Activated B cell treated with CpG ODN at 0.5 μM for 24 hours (primary cell): ENCODE measurements around the gene TTYH1. TPM values are rescaled to one million over a fixed set of nuclear protein-coding genes. Genes with fewer than 3 reads are reported as not detected.
"Not testable (repeated sequence)": the region's sequence is repeated elsewhere in the genome, so short reads cannot be mapped to it uniquely, and the experiment has no call there.

Experiments
- ATAC-seq: fragments of 200-7000 bp; cut with Tn5 transposase; one replicate; pipeline ENCODE4 v1.10.0; 2021; ENCODE audit warnings: low read depth, mild to moderate bottlenecking, moderate library complexity
- CTCF ChIA-PET: fragments of 350-600 bp; sonication (Branson Sonifier 250); formaldehyde crosslinking; loops from one replicate; lab custom pipeline; 2021; ENCODE audit warnings: antibody characterized with exemption; lab: Charles Lee
- POLR2A ChIA-PET: fragments of 350-600 bp; sonication (Branson Sonifier 250); formaldehyde crosslinking; loops from one replicate; lab custom pipeline; 2021; ENCODE audit warnings: antibody characterized with exemption; lab: Charles Lee
- DNase-seq: peaks from one replicate; pipeline ENCODE4 v3.0.0; 2022
- H3K27ac Mint-ChIP-seq: one replicate; pipeline ENCODE4 v1.8.0; 2020; ENCODE audit warnings: mixed read lengths
- H3K27me3 Mint-ChIP-seq: one replicate; pipeline ENCODE4 v1.8.0; 2021; ENCODE audit warnings: mixed read lengths
- H3K36me3 Mint-ChIP-seq: one replicate; pipeline ENCODE4 v1.8.0; 2021; ENCODE audit warnings: low read depth, mixed read lengths
- H3K4me1 Mint-ChIP-seq: one replicate; pipeline ENCODE4 v1.8.0; 2021; ENCODE audit warnings: mixed read lengths
- H3K4me3 Mint-ChIP-seq: one replicate; pipeline ENCODE4 v1.8.0; 2020; ENCODE audit warnings: mild to moderate bottlenecking, mixed read lengths
- H3K9me3 Mint-ChIP-seq: one replicate; pipeline ENCODE4 v1.8.0; 2020; ENCODE audit warnings: mixed read lengths
- intact Hi-C: fragments of 100-400 bp; cut with micrococcal nuclease; formaldehyde crosslinking; loops from one replicate; pipeline ENCODE4 v1.15.1; 2024
- total RNA-seq: library from RNA; stranded (reverse); gene quantifications from 2 replicates; pipeline ENCODE4 v1.2.3, GENCODE V29; 2022
- TF ChIP-seq, protein P1 (sequence below): fragments of 200-600 bp; IDR thresholded peaks from one replicate; pipeline ENCODE4 v1.8.0; 2022; ENCODE audit warnings: antibody characterized with exemption, mild to moderate bottlenecking

Gene TTYH1
- total RNA-seq, 1 donor from 2014 or later, result not detected

DNA sequence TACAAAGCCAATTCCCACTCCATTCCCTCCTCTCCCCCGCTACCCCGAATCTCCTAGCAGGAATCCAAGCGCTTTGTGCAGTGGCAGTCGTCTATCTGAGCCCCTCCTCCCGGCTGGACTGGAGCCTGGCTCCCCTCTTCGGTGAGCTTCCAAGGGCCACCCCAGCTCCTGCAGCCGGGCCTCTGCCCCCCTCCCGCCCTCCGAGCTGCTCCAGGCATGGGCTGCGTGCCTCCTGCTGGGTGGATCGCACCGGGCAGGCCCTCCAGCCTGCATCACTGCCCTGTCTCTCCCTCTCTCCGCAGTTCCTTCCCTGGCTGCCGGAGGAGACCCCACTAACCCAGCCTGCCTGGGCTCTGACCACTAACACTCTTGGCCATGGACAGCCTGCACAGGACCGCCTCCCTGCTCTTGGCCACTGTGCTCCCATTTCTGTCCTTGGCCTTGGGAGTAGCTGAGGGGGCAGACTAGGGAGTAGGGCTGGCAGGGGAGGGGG, 20.8 kb downstream of the TTYH1 start:
- ChIA-PET POLR2A (interaction anchor here (0.6 to 0.8 kb wide), 2 partner anchors 12 to 16 kb away, joined by 3 read pairs; partner anchors contain the start of gene LENG8), CTCF (no interaction called here)
- Mint-ChIP-seq H3K27ac (no peak overlapping the region), H3K36me3 (peaks cover 9% of the 10 kb centered on the region), H3K4me3 (no peak overlapping the region), H3K27me3 (no peaks in the 10 kb centered on the region), H3K4me1 (peaks cover 17% of the 10 kb centered on the region), H3K9me3 (no peaks in the 10 kb centered on the region)
- no peak for DNase-seq
- TF ChIP-seq, protein P1, sequence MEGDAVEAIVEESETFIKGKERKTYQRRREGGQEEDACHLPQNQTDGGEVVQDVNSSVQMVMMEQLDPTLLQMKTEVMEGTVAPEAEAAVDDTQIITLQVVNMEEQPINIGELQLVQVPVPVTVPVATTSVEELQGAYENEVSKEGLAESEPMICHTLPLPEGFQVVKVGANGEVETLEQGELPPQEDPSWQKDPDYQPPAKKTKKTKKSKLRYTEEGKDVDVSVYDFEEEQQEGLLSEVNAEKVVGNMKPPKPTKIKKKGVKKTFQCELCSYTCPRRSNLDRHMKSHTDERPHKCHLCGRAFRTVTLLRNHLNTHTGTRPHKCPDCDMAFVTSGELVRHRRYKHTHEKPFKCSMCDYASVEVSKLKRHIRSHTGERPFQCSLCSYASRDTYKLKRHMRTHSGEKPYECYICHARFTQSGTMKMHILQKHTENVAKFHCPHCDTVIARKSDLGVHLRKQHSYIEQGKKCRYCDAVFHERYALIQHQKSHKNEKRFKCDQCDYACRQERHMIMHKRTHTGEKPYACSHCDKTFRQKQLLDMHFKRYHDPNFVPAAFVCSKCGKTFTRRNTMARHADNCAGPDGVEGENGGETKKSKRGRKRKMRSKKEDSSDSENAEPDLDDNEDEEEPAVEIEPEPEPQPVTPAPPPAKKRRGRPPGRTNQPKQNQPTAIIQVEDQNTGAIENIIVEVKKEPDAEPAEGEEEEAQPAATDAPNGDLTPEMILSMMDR, result no peak
- ATAC-seq, result no peak
- intact Hi-C loops, result no loop called here

DNA sequence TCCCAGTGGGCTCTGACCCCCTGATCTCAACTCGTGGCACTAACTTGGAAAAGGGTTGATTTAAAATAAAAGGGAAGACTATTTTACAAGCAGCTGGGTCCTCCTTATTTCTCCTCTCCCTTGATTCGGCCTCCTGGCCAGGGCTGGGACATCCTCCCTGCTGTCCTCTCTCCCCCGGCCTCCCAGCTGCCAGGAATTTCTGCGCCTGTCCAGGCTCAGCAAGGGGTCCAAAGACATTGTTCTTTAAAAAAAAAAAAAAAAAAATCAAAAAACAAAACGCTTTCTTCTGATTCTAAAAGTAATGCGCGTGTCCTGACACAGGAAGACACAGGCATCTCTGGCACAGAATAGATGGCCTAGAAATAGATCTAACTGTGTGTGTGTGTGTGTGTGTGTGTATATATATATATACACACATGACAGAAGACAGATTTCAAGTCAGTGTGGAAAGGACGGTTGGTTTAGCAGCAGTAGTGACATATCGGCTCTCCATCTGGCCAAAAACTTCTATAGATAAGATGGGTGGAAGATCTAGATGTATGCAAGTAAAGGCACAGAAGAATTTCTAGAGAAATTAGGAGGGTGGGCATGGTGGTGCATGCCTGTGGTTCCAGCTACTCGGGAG, 21.5 kb downstream of the TTYH1 start:
- Mint-ChIP-seq H3K4me3 (no peak overlapping the region), H3K9me3 (no peaks in the 10 kb centered on the region), H3K27ac (no peak overlapping the region), H3K4me1 (peaks cover 13% of the 10 kb centered on the region), H3K36me3 (peaks cover 11% of the 10 kb centered on the region), H3K27me3 (no peaks in the 10 kb centered on the region)
- no peak for ATAC-seq
- no peak for DNase-seq
- ChIA-PET CTCF (no interaction called here), POLR2A (no interaction called here)
- TF ChIP-seq, protein P1, result no peak
- intact Hi-C loops, result no loop called here

DNA sequence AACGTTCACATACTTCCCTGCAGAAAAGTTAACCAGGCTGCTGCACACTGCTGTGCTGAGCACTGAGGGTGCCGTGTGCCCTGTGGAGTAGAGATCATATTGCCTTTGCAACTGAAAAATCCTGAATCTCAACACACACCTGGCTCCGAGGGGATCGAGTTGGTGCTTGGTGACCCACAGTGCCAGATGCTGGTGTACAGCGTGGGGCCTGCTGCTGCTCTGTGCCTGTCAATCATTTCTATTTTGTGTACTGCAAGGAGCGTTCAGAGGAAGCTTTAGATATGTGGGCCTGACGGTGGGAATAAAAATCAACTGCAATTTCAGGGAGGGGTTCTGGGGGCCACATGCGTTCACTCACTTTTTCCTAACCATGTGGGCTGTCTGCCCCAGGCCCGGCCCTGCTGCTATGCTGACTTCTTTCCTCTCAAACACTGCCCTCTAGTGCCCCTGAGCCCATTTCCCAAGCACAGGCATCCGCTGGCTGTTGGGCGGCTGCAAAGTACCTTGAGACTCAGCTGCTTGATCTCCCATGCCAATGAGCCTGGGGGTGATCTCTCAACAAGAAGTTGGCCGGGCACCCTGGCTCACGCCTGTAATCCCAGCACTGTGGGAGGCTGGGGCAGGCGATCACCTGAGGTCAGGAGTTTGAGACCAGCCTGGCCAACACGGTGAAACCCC, 24.0 kb downstream of the TTYH1 start:
- no peak overlapping the region for H3K4me3 Mint-ChIP-seq
- peak; percentile 65 for ATAC-seq
- no peaks in the 10 kb centered on the region for H3K27me3 Mint-ChIP-seq
- intact Hi-C loops, result no loop called here
- POLR2A ChIA-PET, result interaction anchor here (3.5 kb wide), 1 partner anchor 9 kb away, joined by 17 read pairs; the partner anchor contains the start of gene LENG8
- H3K9me3 Mint-ChIP-seq, result no peaks in the 10 kb centered on the region
- DNase-seq, result no peak
- peaks cover 23% of the 10 kb centered on the region for H3K36me3 Mint-ChIP-seq
- no peak overlapping the region for H3K27ac Mint-ChIP-seq
- CTCF ChIA-PET, result interaction anchor here (1.4 kb wide), 1 partner anchor 173 kb away, joined by 3 read pairs; no protein-coding TSS in a partner anchor
- peaks cover 11% of the 10 kb centered on the region for H3K4me1 Mint-ChIP-seq
- TF ChIP-seq, protein P1, result no peak

DNA sequence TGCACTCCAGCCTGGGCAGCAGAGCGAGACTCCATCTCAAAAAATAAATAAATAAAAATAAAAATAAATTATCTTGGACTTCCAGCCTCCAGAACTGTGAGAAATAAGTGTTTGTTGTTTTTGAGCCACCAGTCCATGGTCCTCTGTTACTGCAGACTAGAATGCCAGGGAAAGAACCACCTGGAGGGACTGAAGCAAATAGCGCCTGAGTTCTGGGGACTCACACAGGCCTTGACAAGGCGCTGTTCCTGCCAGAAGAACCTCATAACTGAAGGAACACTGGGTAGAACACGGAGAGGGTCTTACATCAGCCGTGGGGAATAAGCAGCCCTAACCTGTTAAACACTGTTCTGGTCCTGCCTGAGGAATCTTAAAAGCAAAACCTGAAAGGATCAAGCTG, 25.4 kb downstream of the TTYH1 start:
- CTCF ChIA-PET, result interaction anchor here (0.9 kb wide), 1 partner anchor 175 kb away, joined by 3 read pairs; no protein-coding TSS in a partner anchor
- DNase-seq (no peak), ATAC-seq (no peak)
- intact Hi-C loops, result no loop called here
- TF ChIP-seq, protein P1, result no peak
- Mint-ChIP-seq H3K27ac (no peak overlapping the region), H3K4me1 (peaks cover 4% of the 10 kb centered on the region), H3K27me3 (no peaks in the 10 kb centered on the region), H3K9me3 (no peaks in the 10 kb centered on the region), H3K4me3 (no peak overlapping the region), H3K36me3 (peaks cover 32% of the 10 kb centered on the region)
- POLR2A ChIA-PET, result interaction anchor here (3.5 kb wide), 1 partner anchor 8 kb away, joined by 17 read pairs; the partner anchor contains the start of gene LENG8

DNA sequence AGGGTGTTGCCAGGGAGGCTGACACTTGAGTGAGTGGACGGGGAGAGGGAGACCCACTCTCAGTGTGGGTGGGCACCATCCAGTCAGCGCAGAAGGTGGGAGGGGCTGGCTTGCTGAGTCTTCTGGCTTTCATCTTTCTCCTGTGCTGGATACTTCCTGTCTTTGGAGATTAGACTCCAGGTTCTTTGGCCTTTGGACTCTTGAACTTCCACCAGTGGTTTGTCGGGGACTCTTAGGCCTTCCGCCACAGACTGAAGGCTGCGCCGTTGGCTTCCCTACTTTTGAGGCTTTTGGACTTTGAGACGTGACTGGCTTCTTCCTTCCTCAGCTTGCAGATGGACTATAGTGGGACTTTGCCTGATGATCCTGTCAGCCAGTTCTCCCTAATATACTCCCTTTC, 29.5 kb downstream of the TTYH1 start:
- Mint-ChIP-seq H3K27ac (no peak overlapping the region), H3K4me3 (no peak overlapping the region), H3K27me3 (no peaks in the 10 kb centered on the region), H3K4me1 (peaks cover 22% of the 10 kb centered on the region), H3K9me3 (no peaks in the 10 kb centered on the region), H3K36me3 (peaks cover 47% of the 10 kb centered on the region)
- ChIA-PET CTCF (no interaction called here), POLR2A (no interaction called here)
- DNase-seq (no peak), ATAC-seq (no peak)
- intact Hi-C loops, result loop anchor here (5.0 kb wide), 1 partner anchor 577 kb away; the partner anchor contains the start of gene MYADM
- TF ChIP-seq, protein P1, result no peak

DNA sequence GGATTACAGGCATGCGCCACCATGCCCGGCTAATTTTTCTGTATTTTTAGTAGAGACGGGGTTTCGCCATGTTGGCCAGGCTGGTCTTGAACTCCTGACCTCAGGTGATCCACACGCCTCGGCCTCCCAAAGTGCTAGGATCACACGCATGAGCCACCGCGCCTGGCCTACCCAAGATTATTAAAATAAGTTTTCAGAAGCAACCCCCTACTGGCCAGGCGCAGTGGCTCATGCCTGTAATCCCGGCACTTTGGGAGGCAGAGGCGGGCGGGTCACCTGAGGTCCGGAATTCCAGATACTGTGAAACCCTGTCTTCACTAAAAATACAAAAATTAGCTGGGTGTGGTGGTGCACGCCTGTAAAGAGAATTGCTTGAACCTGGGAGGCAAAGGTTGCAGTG, 31.1 kb downstream of the TTYH1 start:
- peaks cover 53% of the 10 kb centered on the region for H3K36me3 Mint-ChIP-seq
- H3K27ac Mint-ChIP-seq, H3K9me3 Mint-ChIP-seq, DNase-seq, H3K27me3 Mint-ChIP-seq, H3K4me3 Mint-ChIP-seq, POLR2A ChIA-PET, ATAC-seq, CTCF ChIA-PET: not testable (repeated sequence)
- intact Hi-C loops, result loop anchor here (5.0 kb wide), 1 partner anchor 579 kb away; the partner anchor contains the start of gene MYADM
- H3K4me1 Mint-ChIP-seq, result peaks cover 38% of the 10 kb centered on the region
